ENCODE data around the gene SMAD1. TPM values are rescaled to one million over a fixed set of nuclear protein-coding genes. Genes with fewer than 3 reads are reported as not detected.

The SMAD1 gene
- total and polyA plus RNA-seq, 2 of the 4 experiments (the other 2 are of a cell fraction), result 11.6 to 17.6 TPM

GRCh38 chr4:145525291-145525740, 43.7 kb downstream of the SMAD1 start:
- DNase-seq, result peak; percentile 61
- Histone ChIP-seq H2BK5ac (ENCODE audit: low read depth, low read length, poor library complexity, severe bottlenecking) (no peak overlapping the region), H3K4me3 (ENCODE audit: insufficient read depth, low read depth, low read length) (no peak overlapping the region), H3K4ac (ENCODE audit: low read depth, low read length) (peak overlapping the region; percentile 11; the same call in 1 of the 2 replicates), H2BK20ac (ENCODE audit: low read depth, low read length) (no peak overlapping the region), H4K20me1 (ENCODE audit: insufficient read depth, low read length) (no peaks in the 10 kb centered on the region), H2BK120ac (ENCODE audit: low read depth, low read length) (no peak overlapping the region; the same call in 1 of the 2 replicates), H3K9me1 (ENCODE audit: insufficient read depth, low read length) (no peaks in the 10 kb centered on the region; the same call in 1 of the 2 replicates), H3K9ac (ENCODE audit: low read depth, low read length) (no peak overlapping the region; the same call in 1 of the 2 replicates), H3K18ac (ENCODE audit: low read depth, low read length) (peak overlapping the region; percentile 81; the same call in 1 of the 2 replicates), H3K56ac (ENCODE audit: extremely low read depth, insufficient read depth, low read length) (no peak overlapping the region), H3K79me1 (ENCODE audit: low read depth in 1 of 2, low read length in 2 of 2) (peaks cover 11% of the 10 kb centered on the region in 2 experiments; a peak in 3 of 4 replicates), H3K14ac (replicated peaks; ENCODE audit: low read depth, low read length) (no peak overlapping the region), H3K27ac (ENCODE audit: insufficient read depth, low read length) (peak overlapping the region; percentile 74; the same call in 1 of the 2 replicates), H2AFZ (replicated peaks; ENCODE audit: low read length, poor library complexity) (no peak overlapping the region), H3K27me3 (ENCODE audit: control insufficient read depth, insufficient read depth, low read length) (no peaks in the 10 kb centered on the region), H4K8ac (ENCODE audit: low read depth in 2 of 2, low read length in 2 of 2) (no peak overlapping the region; a peak in 2 of 4 replicates), H2AK5ac (ENCODE audit: low read depth, low read length) (no peak overlapping the region), H3K23ac (ENCODE audit: low read depth, low read length) (no peak overlapping the region), H3K4me1 (ENCODE audit: control insufficient read depth, insufficient read depth, low read length) (peaks cover 3% of the 10 kb centered on the region; the same call in 1 of the 2 replicates), H3K9me3 (ENCODE audit: control insufficient read depth, insufficient read depth, low read length) (no peaks in the 10 kb centered on the region), H4K5ac (ENCODE audit: low read depth, low read length) (no peak overlapping the region; the same call in 1 of the 2 replicates), H4K91ac (ENCODE audit: insufficient read depth, low read depth, low read length) (no peak overlapping the region), H2BK15ac (ENCODE audit: low read depth, low read length) (no peak overlapping the region), H3K4me2 (ENCODE audit: low read depth, low read length) (peak overlapping the region; percentile 51; the same call in 1 of the 2 replicates), H2AK9ac (replicated peaks; ENCODE audit: low read depth, low read length, poor library complexity) (no peak overlapping the region), H3K36me3 (ENCODE audit: control insufficient read depth, insufficient read depth, low read length) (no peaks in the 10 kb centered on the region)
- CTCF ChIA-PET, result interaction anchor here (1.0 to 1.3 kb wide), 2 partner anchors 13 to 17 kb away, joined by 3 to 4 read pairs; no protein-coding TSS in a partner anchor
- BruUV-seq (replicated peaks), result no TSS peak
- WGBS, 2 experiments (ENCODE audit: extremely low coverage in 2 of 2, insufficient read length in 1 of 2), result no CpG with 5 or more reads among the region's 1 CpG
- in situ Hi-C loops (cut with MboI; ENCODE audit: low sequenced_read_pairs) (no loop called here), intact Hi-C loops (cut with micrococcal nuclease) (no loop called here), dilution Hi-C loops (cut with HindIII; ENCODE audit: low sequenced_read_pairs, unreplicated experiment) (no loop called here)
- ATAC-seq (ENCODE audit: low read depth), result peak; percentile 88
- POLR2A ChIA-PET (ENCODE audit: unreplicated experiment), result no interaction called here
- TF ChIP-seq MAFK (IDR thresholded peaks at IDR 0.05; ENCODE audit: low read depth, low read length) (no peak), FOS (IDR thresholded peaks at IDR 0.05; ENCODE audit: low read depth, low read length) (no peak)
